Astrocyte of the spinal cord (primary cell): ENCODE data around the gene SLC10A7.

Experiments
- DNase-seq: peaks from one replicate; pipeline ENCODE4 v3.0.0; 2011; ENCODE audit warnings: low read depth, low spot score
- H3K4me3 ChIP-seq: 2 replicates; pipeline ENCODE4 v1.5.1; 2011; ENCODE audit warnings: low read depth, mild to moderate bottlenecking, low read length, moderate library complexity
- in situ Hi-C: cut with HindIII; loops from 2 replicates; pipeline ENCODE4 v1.10.0; 2017; ENCODE audit warnings: low sequenced_read_pairs
- TF ChIP-seq, protein P1 (sequence below): IDR thresholded peaks from 2 replicates; pipeline ENCODE4 v1.5.1; 2012; ENCODE audit warnings: low read depth, mild to moderate bottlenecking, low read length, inconsistent platforms

Gene SLC10A7

DNA sequence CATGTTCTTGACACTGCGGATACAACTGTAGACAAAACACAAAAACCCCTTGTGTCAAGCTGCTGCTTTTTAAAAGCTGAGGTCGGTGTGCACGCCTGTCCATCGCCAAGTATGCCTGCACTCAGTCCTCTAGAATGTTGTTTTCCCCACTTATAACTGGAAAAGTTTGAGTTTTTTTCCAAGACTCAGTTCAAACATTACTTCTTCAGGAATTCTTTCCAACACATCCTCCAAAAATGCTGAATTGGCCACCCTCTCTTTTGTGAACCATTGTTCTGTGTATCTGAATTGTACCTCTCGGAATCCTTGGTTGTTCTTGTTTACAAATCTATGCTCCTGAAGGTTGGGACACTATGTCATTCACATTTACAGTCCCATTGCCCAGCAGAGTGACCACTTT lies 212.8 kb downstream of the SLC10A7 start:
- TF ChIP-seq, protein P1, sequence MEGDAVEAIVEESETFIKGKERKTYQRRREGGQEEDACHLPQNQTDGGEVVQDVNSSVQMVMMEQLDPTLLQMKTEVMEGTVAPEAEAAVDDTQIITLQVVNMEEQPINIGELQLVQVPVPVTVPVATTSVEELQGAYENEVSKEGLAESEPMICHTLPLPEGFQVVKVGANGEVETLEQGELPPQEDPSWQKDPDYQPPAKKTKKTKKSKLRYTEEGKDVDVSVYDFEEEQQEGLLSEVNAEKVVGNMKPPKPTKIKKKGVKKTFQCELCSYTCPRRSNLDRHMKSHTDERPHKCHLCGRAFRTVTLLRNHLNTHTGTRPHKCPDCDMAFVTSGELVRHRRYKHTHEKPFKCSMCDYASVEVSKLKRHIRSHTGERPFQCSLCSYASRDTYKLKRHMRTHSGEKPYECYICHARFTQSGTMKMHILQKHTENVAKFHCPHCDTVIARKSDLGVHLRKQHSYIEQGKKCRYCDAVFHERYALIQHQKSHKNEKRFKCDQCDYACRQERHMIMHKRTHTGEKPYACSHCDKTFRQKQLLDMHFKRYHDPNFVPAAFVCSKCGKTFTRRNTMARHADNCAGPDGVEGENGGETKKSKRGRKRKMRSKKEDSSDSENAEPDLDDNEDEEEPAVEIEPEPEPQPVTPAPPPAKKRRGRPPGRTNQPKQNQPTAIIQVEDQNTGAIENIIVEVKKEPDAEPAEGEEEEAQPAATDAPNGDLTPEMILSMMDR = no peak
- in situ Hi-C loops = no loop called here
- H3K4me3 ChIP-seq = no peak overlapping the region
- peak; percentile 18 for DNase-seq

DNA sequence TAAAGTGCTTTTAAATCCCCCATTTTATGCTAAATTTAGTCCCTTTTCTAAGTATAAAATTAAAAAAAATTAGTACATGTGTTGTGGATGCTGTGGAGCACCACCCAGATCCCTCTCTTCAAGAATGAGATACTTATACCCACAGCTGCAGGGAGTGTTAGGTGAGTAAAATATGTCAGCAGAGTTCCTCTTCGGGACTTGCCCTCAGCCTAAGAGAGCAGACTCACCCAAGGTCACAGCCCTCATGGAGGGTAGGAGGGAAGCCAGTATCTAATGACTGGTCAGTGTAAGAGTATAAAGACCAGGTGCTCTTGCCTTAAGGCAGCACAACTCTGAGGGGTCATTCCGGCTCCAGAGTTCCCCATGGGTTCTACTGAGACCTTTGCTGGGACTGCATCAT lies 218.9 kb downstream of the SLC10A7 start:
- in situ Hi-C loops = no loop called here

GRCh38 chr4:146299607-146300006 lies 222.1 kb downstream of the SLC10A7 start:
- in situ Hi-C loops = no loop called here
- no peak for DNase-seq
- no peak overlapping the region for H3K4me3 ChIP-seq
- TF ChIP-seq, protein P1 = no peak

More for the DNA sequence above, 218.9 kb downstream of the SLC10A7 start:
- no peak for DNase-seq
- TF ChIP-seq, protein P1 = no peak
- H3K4me3 ChIP-seq = no peak overlapping the region

DNA sequence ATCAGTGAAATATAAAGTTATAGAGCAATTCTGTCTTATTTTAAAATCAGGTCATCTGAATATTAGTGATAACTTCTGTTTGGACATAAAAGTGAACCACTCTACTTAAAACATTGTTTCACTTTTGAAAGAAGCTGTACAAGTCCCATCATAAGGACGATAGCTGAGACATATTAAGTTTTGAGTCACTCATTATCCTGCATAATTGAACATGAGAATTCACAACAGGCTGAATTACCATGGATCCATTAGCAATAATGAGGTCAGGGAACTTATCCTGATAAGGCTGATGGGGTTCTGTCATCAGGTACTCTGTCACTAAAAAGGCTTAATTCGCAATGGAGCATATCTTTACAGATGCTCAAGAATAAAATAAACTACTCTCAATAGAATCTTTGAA lies 227.0 kb downstream of the SLC10A7 start:
- no peak for DNase-seq
- TF ChIP-seq, protein P1 = no peak
- no peak overlapping the region for H3K4me3 ChIP-seq
- in situ Hi-C loops = no loop called here

- H3K4me3 ChIP-seq = no peak overlapping the region
- TF ChIP-seq, protein P1 = no peak
- in situ Hi-C loops = no loop called here
- no peak for DNase-seq
Measured at GRCh38 chr4:146292508-146292907, 229.2 kb downstream of the SLC10A7 start.

- in situ Hi-C loops = no loop called here
- TF ChIP-seq, protein P1 = peak; percentile 5
- DNase-seq = no peak
- H3K4me3 ChIP-seq = no peak overlapping the region
Measured at GRCh38 chr4:146291313-146291712, 230.4 kb downstream of the SLC10A7 start.

GRCh38 chr4:146288193-146288592 lies 233.5 kb downstream of the SLC10A7 start:
- TF ChIP-seq, protein P1 = no peak
- no peak overlapping the region for H3K4me3 ChIP-seq
- no peak for DNase-seq
- in situ Hi-C loops = no loop called here
